GM13976 (cell line): Measurements from ENCODE around the gene STARD8.
A peak's percentile ranks its signal among the peaks of the same experiment; 100 is the strongest.
"Not testable (repeated sequence)": the region's sequence is repeated elsewhere in the genome, so short reads cannot be mapped to it uniquely, and the experiment has no call there.

Source experiments
- DNase-seq: peaks from one replicate; pipeline ENCODE4 v3.0.0; 2012; ENCODE audit warnings: low spot score
- CTCF ChIP-seq: IDR thresholded peaks from 2 replicates; pipeline ENCODE4 v1.5.1; 2012; ENCODE audit warnings: borderline replicate concordance, mild to moderate bottlenecking; ENCODE audit not compliant: insufficient read depth; ENCODE audit errors: extremely low read depth, missing control alignments, control extremely low read depth
- in situ Hi-C: fragments of 300-500 bp; cut with MboI; formaldehyde crosslinking; loops from one replicate; pipeline ENCODE4 v1.12.0; 2022; ENCODE audit warnings: low sequenced_read_pairs, mixed read lengths, inconsistent platforms; ENCODE audit not compliant: unreplicated experiment

STARD8 gene

GRCh38 chrX:68648960-68649359 is 1.5 kb downstream of the STARD8 start:
- no peak for TF ChIP-seq CTCF
- in situ Hi-C loops, result no loop called here
- no peak for DNase-seq

GRCh38 chrX:68650491-68650890 is 3.0 kb downstream of the STARD8 start:
- no peak for TF ChIP-seq CTCF
- no peak for DNase-seq
- in situ Hi-C loops, result no loop called here

GRCh38 chrX:68651110-68651509 is 3.6 kb downstream of the STARD8 start:
- no peak for TF ChIP-seq CTCF
- in situ Hi-C loops, result no loop called here
- DNase-seq, result no peak

GRCh38 chrX:68652326-68653170 is 5.1 kb downstream of the STARD8 start:
- no peak for TF ChIP-seq CTCF
- peak; percentile 16 for DNase-seq
- in situ Hi-C loops, result no loop called here

GRCh38 chrX:68654693-68655092 is 7.2 kb downstream of the STARD8 start:
- no peak for DNase-seq
- no peak for TF ChIP-seq CTCF
- in situ Hi-C loops, result no loop called here

GRCh38 chrX:68656473-68656872 is 9.0 kb downstream of the STARD8 start:
- in situ Hi-C loops, DNase-seq: not testable (repeated sequence)

GRCh38 chrX:68658530-68658929 is 11.1 kb downstream of the STARD8 start:
- in situ Hi-C loops, result no loop called here
- no peak for DNase-seq

More at GRCh38 chrX:68658530-68658929, 11.1 kb downstream of the STARD8 start:
- TF ChIP-seq CTCF, result no peak
